H1 (cell line): ENCODE results near the gene FAM171A1. TPM values are rescaled to one million over a fixed set of nuclear protein-coding genes. Genes with fewer than 3 reads are reported as not detected.
A peak's percentile ranks its signal among the peaks of the same experiment; 100 is the strongest.

ENCODE experiments used
- CTCF ChIA-PET: fragments of 300-600 bp; sonication (Branson Sonifier 250); formaldehyde crosslinking; loops from one replicate; lab custom pipeline; 2021; ENCODE audit not compliant: partially characterized antibody; lab: Charles Lee
- POLR2A ChIA-PET: fragments of 300-600 bp; sonication (Branson Sonifier 250); formaldehyde crosslinking; loops from one replicate; lab custom pipeline; 2021; ENCODE audit warnings: inconsistent platforms; ENCODE audit not compliant: partially characterized antibody; lab: Charles Lee
- DNase-seq, 2 experiments: peaks; one replicate each; pipeline versions ENCODE4 v3.0.0 to v3.0.0-alpha.2; 2010 to 2022; ENCODE audit warnings: low spot score in 2 of 2, low read depth in 1 of 2, mixed read lengths in 1 of 2
- FAIRE-seq: peaks from 2 replicates; lab custom pipeline; 2011; peaks lifted over from hg19 to GRCh38; lab: Jason Lieb, UNC
- H2AFZ ChIP-seq: 2 replicates; pipeline ENCODE4 v1.8.1; 2012; ENCODE audit warnings: low read length, inconsistent platforms
- H2AK5ac ChIP-seq: 2 replicates; pipeline ENCODE4 v1.6.1; 2013; ENCODE audit warnings: low read depth, low read length
- H2BK120ac ChIP-seq: replicated peaks from 2 replicates; pipeline ENCODE3; 2013; ENCODE audit warnings: low read depth, low read length, inconsistent platforms
- H2BK12ac ChIP-seq: 2 replicates; pipeline ENCODE4 v1.6.1; 2013; ENCODE audit warnings: low read depth, low read length
- H2BK15ac ChIP-seq: 2 replicates; pipeline ENCODE4 v1.6.1; 2013; ENCODE audit warnings: low read length
- H2BK20ac ChIP-seq: 2 replicates; pipeline ENCODE4 v1.6.1; 2013; ENCODE audit warnings: low read length
- H2BK5ac ChIP-seq: 2 replicates; pipeline ENCODE4 v1.6.1; 2013; ENCODE audit warnings: low read depth, low read length
- H3K14ac ChIP-seq: 2 replicates; pipeline ENCODE4 v1.6.1; 2013; ENCODE audit warnings: inconsistent platforms; ENCODE audit not compliant: insufficient read length
- H3K18ac ChIP-seq: 2 replicates; pipeline ENCODE4 v1.6.1; 2013; ENCODE audit warnings: low read length; ENCODE audit errors: extremely low read depth
- H3K23ac ChIP-seq: 2 replicates; pipeline ENCODE4 v1.6.1; 2013; ENCODE audit warnings: inconsistent platforms; ENCODE audit not compliant: insufficient read length
- H3K23me2 ChIP-seq: 2 replicates; pipeline ENCODE4 v1.6.1; 2013; ENCODE audit warnings: low read depth, low read length
- H3K27ac ChIP-seq: 2 replicates; pipeline ENCODE4 v1.6.1; 2011; ENCODE audit warnings: low read depth, low read length, inconsistent platforms
- H3K27me3 ChIP-seq, 4 experiments: replicated peaks in 1 of 4; 1 replicate in 1 of 4; 2 replicates in 3 of 4; pipeline versions ENCODE4 v1.6.1 to v1.8.1; 2011 to 2013; ENCODE audit warnings: low read length in 3 of 4, mild to moderate bottlenecking in 3 of 4, inconsistent platforms in 2 of 4, mixed read lengths in 2 of 4, moderate library complexity in 1 of 4; ENCODE audit not compliant: control insufficient read depth in 3 of 4, insufficient read depth in 3 of 4; ENCODE audit errors: extremely low read depth in 1 of 4
- H3K36me3 ChIP-seq, 4 experiments: 2 replicates each; pipeline versions ENCODE4 v1.6.1 to v1.8.1; 2011 to 2013; ENCODE audit warnings: mild to moderate bottlenecking in 4 of 4, low read length in 3 of 4, moderate library complexity in 2 of 4, control low read depth in 1 of 4, inconsistent platforms in 1 of 4; ENCODE audit not compliant: insufficient read depth in 4 of 4, control insufficient read depth in 2 of 4
- H3K4ac ChIP-seq: replicated peaks from 2 replicates; pipeline ENCODE3; 2013; ENCODE audit warnings: low read length, low read depth, mixed read lengths, inconsistent platforms; ENCODE audit not compliant: insufficient read length
- H3K4me1 ChIP-seq, 4 experiments: replicated peaks in 1 of 4; 1 replicate in 1 of 4; 2 replicates in 3 of 4; pipeline versions ENCODE4 v1.6.1 to v1.8.1; 2011 to 2013; ENCODE audit warnings: low read length in 3 of 4, inconsistent platforms in 2 of 4, mixed read lengths in 1 of 4; ENCODE audit not compliant: insufficient read depth in 4 of 4, control insufficient read depth in 3 of 4
- H3K4me2 ChIP-seq, 2 experiments: 2 replicates each; pipeline versions ENCODE4 v1.6.1 to v1.8.1; 2011 to 2013; ENCODE audit warnings: low read depth in 2 of 2, low read length in 2 of 2, control low read depth in 1 of 2, inconsistent platforms in 1 of 2, mild to moderate bottlenecking in 1 of 2; ENCODE audit not compliant: insufficient read depth in 1 of 2
- H3K4me3 ChIP-seq, 4 experiments: fragments of 200-600, 300-600 bp in 1 of 4; sonication (generic), shearing (Covaris generic), sonication (Bioruptor Twin) in 1 of 4; 2 replicates each; pipeline versions ENCODE4 v1.5.1 to v1.8.1; 2011 to 2016; ENCODE audit warnings: low read length in 4 of 4, low read depth in 3 of 4, control low read depth in 2 of 4, inconsistent platforms in 2 of 4, mild to moderate bottlenecking in 2 of 4, mixed read lengths in 1 of 4, moderate library complexity in 1 of 4; ENCODE audit not compliant: insufficient read depth in 2 of 4; ENCODE audit errors: extremely low read depth in 1 of 4
- H3K56ac ChIP-seq: replicated peaks from 2 replicates; pipeline ENCODE3; 2013; ENCODE audit warnings: low read depth, mild to moderate bottlenecking, mixed read lengths, low read length, inconsistent platforms; ENCODE audit not compliant: insufficient read length
- H3K79me1 ChIP-seq: 2 replicates; pipeline ENCODE4 v1.6.1; 2013; ENCODE audit warnings: low read depth, low read length, control low read depth
- H3K79me2 ChIP-seq, 2 experiments: 2 replicates each; pipeline versions ENCODE4 v1.6.1 to v1.8.1; 2012 to 2013; ENCODE audit warnings: low read length in 2 of 2, mild to moderate bottlenecking in 2 of 2, inconsistent platforms in 1 of 2; ENCODE audit not compliant: insufficient read depth in 2 of 2, control insufficient read depth in 1 of 2
- H3K9ac ChIP-seq, 4 experiments: replicated peaks in 1 of 4; 1 replicate in 1 of 4; 2 replicates in 3 of 4; pipeline versions ENCODE4 v1.6.1 to v1.8.1; 2011 to 2013; ENCODE audit warnings: low read depth in 3 of 4, low read length in 3 of 4, control low read depth in 2 of 4, mild to moderate bottlenecking in 2 of 4, moderate library complexity in 2 of 4, inconsistent platforms in 1 of 4; ENCODE audit errors: extremely low read depth in 1 of 4
- H3K9me3 ChIP-seq, 2 experiments: 2 replicates each; pipeline versions ENCODE4 v1.6.1 to v1.8.1; 2012 to 2013; ENCODE audit warnings: mild to moderate bottlenecking in 2 of 2, moderate library complexity in 2 of 2, control low read depth in 1 of 2, inconsistent platforms in 1 of 2, low read depth in 1 of 2, low read length in 1 of 2, mixed read lengths in 1 of 2; ENCODE audit not compliant: insufficient read depth in 2 of 2
- H4K20me1 ChIP-seq, 2 experiments: replicated peaks in 1 of 2; 2 replicates each; pipeline versions ENCODE3 to v1.8.1; 2011 to 2013; ENCODE audit warnings: inconsistent platforms in 2 of 2, low read length in 2 of 2, mild to moderate bottlenecking in 1 of 2; ENCODE audit not compliant: insufficient read depth in 2 of 2, control insufficient read depth in 1 of 2
- H4K5ac ChIP-seq: 2 replicates; pipeline ENCODE4 v1.6.1; 2013; ENCODE audit warnings: low read length, low read depth, mixed read lengths, inconsistent platforms; ENCODE audit not compliant: insufficient read length
- H4K8ac ChIP-seq: 2 replicates; pipeline ENCODE4 v1.8.0; 2013; ENCODE audit warnings: mild to moderate bottlenecking, moderate library complexity, low read length, inconsistent platforms; ENCODE audit not compliant: insufficient read depth; ENCODE audit errors: extremely low read depth
- H4K91ac ChIP-seq: replicated peaks from 2 replicates; pipeline ENCODE3; 2013; ENCODE audit warnings: low read length, mixed read lengths, inconsistent platforms; ENCODE audit not compliant: insufficient read length
- ATF3 ChIP-seq: IDR thresholded peaks from 2 replicates; pipeline ENCODE4 v1.6.1; 2011; ENCODE audit warnings: low read depth, mild to moderate bottlenecking, low read length; ENCODE audit not compliant: insufficient read depth
- USF2 ChIP-seq: IDR thresholded peaks from 2 replicates; pipeline ENCODE4 v1.6.1; 2011; ENCODE audit warnings: low read length, improper control_type of control experiment
- ZNF274 ChIP-seq: IDR thresholded peaks from 2 replicates; pipeline ENCODE4 v1.7.0; 2012; ENCODE audit warnings: low read length, borderline replicate concordance; ENCODE audit errors: extremely low read depth
- WGBS, 2 experiments: shearing (Covaris generic) in 1 of 2; methylation state at CpG; one replicate each; pipeline versions ENCODE4 v1.1.6 to v1.1.7; 2013 to 2015; ENCODE audit warnings: low lambda C conversion rate in 2 of 2, mixed read lengths in 2 of 2, inconsistent platforms in 1 of 2, low coverage in 1 of 2, missing lambda C conversion rate in 1 of 2; ENCODE audit not compliant: insufficient replicate concordance in 2 of 2, insufficient coverage in 1 of 2, insufficient read length in 1 of 2; ENCODE audit errors: extremely low coverage in 1 of 2, missing lambda C conversion rate in 1 of 2; 5-methylcytosine and 5-hydroxymethylcytosine counted together
- polyA plus RNA-seq, 7 experiments: library from polyadenylated mRNA; depleted of rRNA in 3 of 7; stranded (reverse) in 5 of 7; unstranded in 2 of 7; fragments of >200 nt in 5 of 7; fragments of 200-250 nt in 2 of 7; gene quantifications; 1 replicate in 5 of 7; 2 replicates in 1 of 7; 4 replicates in 1 of 7; pipeline versions ENCODE4 v1.2.1 to v1.2.3, GENCODE V29; 2011 to 2013; ENCODE audit warnings: missing spikeins in 2 of 7, mixed read lengths in 2 of 7
- total RNA-seq: library from RNA; stranded (reverse); fragmentation: NEBNext Ultra II Directional; extraction: Animal tissue kit (Norgen Biotek cat#: 25700); gene quantifications from 2 replicates; pipeline ENCODE4 v1.2.1, GENCODE V29; 2021

FAM171A1 gene
- total and polyA plus RNA-seq, 2 of the 8 experiments (the other 6 are each of a cell fraction or from before 2014, with no cell fraction given) = 26.6 to 42.1 TPM

- ChIA-PET POLR2A (interaction anchor here (1.1 kb wide), 1 partner anchor 10 kb away, joined by 4 read pairs; no protein-coding TSS in a partner anchor), CTCF (interaction anchor here (0.6 to 1.8 kb wide), 10 partner anchors 11 to 235 kb away, joined by 3 to 8 read pairs (median 4); no protein-coding TSS in a partner anchor)
- Histone ChIP-seq H3K36me3 (no peaks in the 10 kb centered on the region), H4K8ac (no peak overlapping the region), H3K4me1 (0 out of 7 replicates have a peak, but pooled peaks cover 0 to 2% (median 0%) of the 10 kb centered on the region in 4 experiments), H3K27me3 (no peaks in the 10 kb centered on the region), H3K9ac (no peak overlapping the region), H3K79me2 (no peaks in the 10 kb centered on the region), H3K4me3 (no peak overlapping the region), H2BK12ac (no peak overlapping the region), H3K23ac (no peak overlapping the region), H3K27ac (no peak overlapping the region), H2AFZ (peak overlapping the region; percentile 17; the same call in 1 of the 2 replicates), H3K18ac (no peak overlapping the region), H3K14ac (no peak overlapping the region), H2BK5ac (no peak overlapping the region), H2BK120ac (no peak overlapping the region), H3K9me3 (no peaks in the 10 kb centered on the region), H3K79me1 (no peaks in the 10 kb centered on the region)
- no peak for FAIRE-seq
- DNase-seq = peak in 1 of 2 experiments; percentile 43
- 87% methylated on average over 5 of the region's 5 CpGs; no CpG with 5 or more reads in 1 of the 2 experiments for WGBS, 2 experiments
- TF ChIP-seq USF2 (no peak), ZNF274 (no peak), ATF3 (no peak)
- TF ChIP-seq, all 59 proteins: peak for 0
- Histone ChIP-seq H2BK15ac (0 out of 2 replicates have a peak overlapping the region, but pooled peaks have one; percentile 72), H3K56ac (no peak overlapping the region), H3K4ac (no peak overlapping the region), H4K5ac (no peak overlapping the region), H4K20me1 (no peaks in the 10 kb centered on the region), H2BK20ac (no peak overlapping the region), H2AK5ac (no peak overlapping the region), H3K4me2 (no peak overlapping the region), H3K23me2 (no peaks in the 10 kb centered on the region), H4K91ac (no peak overlapping the region)
Measured at GRCh38 chr10:15379078-15379477, 8.0 kb upstream of the FAM171A1 start.
